Right atrium auricular region (tissue), 2 donors: ENCODE data around the gene OR2Y1. TPM values are rescaled to one million over a fixed set of nuclear protein-coding genes. Genes with fewer than 3 reads are reported as not detected.
"Not testable (repeated sequence)": the region's sequence is repeated elsewhere in the genome, so short reads cannot be mapped to it uniquely, and the experiment has no call there.

Source experiments
- DNase-seq: peaks from one replicate; pipeline ENCODE4 v3.0.0-alpha.2; 2019; ENCODE audit warnings: low spot score
- H3K27ac ChIP-seq, 2 donors: fragments of 200-600 bp; sonication (generic); 1 replicate in 1 of 2; 2 replicates in 1 of 2; pipeline ENCODE4 v1.5.1; 2016 to 2019
- H3K27me3 ChIP-seq, 2 donors: fragments of 200-600 bp; sonication (generic); one replicate each; pipeline versions ENCODE4 v1.5.1 to v1.6.0; 2017 to 2019
- H3K36me3 ChIP-seq: fragments of 200-600 bp; sonication (generic); one replicate; pipeline ENCODE4 v1.5.1; 2016
- H3K4me1 ChIP-seq, 2 donors: fragments of 200-600 bp; sonication (generic); one replicate each; pipeline versions ENCODE4 v1.5.1 to v1.6.0; 2017 to 2019
- H3K4me3 ChIP-seq, 2 donors: fragments of 200-600 bp; sonication (generic); 1 replicate in 1 of 2; 2 replicates in 1 of 2; pipeline ENCODE4 v1.5.1; 2017 to 2019; ENCODE audit warnings: mild to moderate bottlenecking in 1 of 2, moderate library complexity in 1 of 2
- H3K9me3 ChIP-seq, 2 donors: fragments of 200-600 bp; sonication (generic); one replicate each; pipeline ENCODE4 v1.5.1; 2019
- total RNA-seq, 2 donors: library from RNA; depleted of rRNA; stranded (reverse); fragments of >200 nt; gene quantifications; one replicate each; pipeline ENCODE4 v1.1.0, GENCODE V29; 2016
- TF ChIP-seq, protein P1 (sequence below), 2 donors: fragments of 200-600 bp; sonication (generic); IDR thresholded peaks; one replicate each; pipeline ENCODE4 v1.5.1; 2019; ENCODE audit warnings: antibody characterized with exemption in 2 of 2

OR2Y1 gene
- total RNA-seq, 2 donors from 2014 or later, result not detected

DNA sequence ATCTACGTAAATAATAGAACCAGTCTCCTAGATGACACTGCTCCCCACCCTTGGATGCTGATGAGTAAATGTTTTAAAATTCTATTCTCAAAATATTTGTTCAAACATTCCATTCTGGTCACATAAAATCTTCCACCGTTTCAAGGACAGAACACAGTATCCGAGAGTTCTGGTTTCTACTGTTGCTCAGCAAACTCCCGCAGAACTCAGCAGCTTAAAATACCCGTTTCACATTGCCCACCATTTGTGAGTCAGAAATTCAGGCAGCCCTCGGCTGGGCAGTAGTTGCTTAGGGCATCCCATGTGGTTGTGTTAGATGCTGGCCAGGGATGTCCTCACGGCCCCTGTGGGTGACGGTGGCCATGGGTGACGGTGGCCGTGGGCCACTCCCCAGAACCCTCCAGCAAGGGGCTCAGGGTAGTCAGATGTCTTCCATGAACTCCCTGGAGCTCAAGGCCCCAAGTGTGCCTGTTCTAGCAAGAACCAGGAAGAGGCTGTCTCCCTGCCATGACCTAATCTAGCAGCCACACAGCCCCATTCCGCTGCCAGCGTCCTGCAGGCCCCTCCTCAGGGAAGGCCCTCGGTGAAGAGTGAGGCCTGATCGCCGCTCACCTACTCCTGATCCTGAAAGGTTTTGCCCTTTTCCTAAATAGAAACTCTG, 45.4 kb upstream of the OR2Y1 start:
- H3K9me3 ChIP-seq, result no peaks in the 10 kb centered on the region
- H3K27ac ChIP-seq, result peak overlapping the region; percentile 69 to 75
- no peaks in the 10 kb centered on the region for H3K27me3 ChIP-seq
- H3K4me1 ChIP-seq, result peaks cover 0 to 48% of the 10 kb centered on the region in 2 donors
- no peak overlapping the region for H3K4me3 ChIP-seq
- TF ChIP-seq, protein P1, sequence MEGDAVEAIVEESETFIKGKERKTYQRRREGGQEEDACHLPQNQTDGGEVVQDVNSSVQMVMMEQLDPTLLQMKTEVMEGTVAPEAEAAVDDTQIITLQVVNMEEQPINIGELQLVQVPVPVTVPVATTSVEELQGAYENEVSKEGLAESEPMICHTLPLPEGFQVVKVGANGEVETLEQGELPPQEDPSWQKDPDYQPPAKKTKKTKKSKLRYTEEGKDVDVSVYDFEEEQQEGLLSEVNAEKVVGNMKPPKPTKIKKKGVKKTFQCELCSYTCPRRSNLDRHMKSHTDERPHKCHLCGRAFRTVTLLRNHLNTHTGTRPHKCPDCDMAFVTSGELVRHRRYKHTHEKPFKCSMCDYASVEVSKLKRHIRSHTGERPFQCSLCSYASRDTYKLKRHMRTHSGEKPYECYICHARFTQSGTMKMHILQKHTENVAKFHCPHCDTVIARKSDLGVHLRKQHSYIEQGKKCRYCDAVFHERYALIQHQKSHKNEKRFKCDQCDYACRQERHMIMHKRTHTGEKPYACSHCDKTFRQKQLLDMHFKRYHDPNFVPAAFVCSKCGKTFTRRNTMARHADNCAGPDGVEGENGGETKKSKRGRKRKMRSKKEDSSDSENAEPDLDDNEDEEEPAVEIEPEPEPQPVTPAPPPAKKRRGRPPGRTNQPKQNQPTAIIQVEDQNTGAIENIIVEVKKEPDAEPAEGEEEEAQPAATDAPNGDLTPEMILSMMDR (IDR thresholded peaks at IDR 0.05), result no peak
- no peak for DNase-seq
- H3K36me3 ChIP-seq, result peaks cover 10% of the 10 kb centered on the region

DNA sequence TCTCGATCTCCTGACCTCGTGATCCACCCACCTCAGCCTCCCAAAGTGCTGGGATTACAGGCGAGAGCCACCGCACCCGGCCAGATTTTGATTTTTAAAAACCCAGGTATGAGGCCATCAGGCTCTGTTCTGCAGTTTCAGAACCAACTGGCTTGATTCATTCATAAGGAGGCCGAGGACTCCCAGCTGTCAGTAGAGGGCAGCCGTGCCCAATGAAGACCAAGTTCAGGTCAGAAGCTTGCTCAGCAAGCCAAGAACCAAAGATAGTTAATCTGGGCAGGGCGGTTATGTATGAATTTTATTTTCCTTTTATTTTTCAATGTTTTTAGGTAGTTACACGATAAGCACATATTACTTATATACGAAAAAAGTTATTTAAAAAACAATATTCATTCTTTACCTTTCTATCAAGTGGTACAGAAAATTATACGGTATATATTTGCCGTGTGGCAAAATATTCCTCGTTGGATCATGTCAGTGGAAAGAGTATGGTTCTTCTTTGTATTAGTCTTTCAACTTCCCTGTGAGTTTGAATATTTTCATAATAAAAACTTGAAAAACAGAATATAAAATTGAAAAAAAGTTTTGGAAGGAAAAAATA, 44.7 kb upstream of the OR2Y1 start:
- TF ChIP-seq, protein P1 (IDR thresholded peaks at IDR 0.05), result peak; percentile 60 to 79

DNA sequence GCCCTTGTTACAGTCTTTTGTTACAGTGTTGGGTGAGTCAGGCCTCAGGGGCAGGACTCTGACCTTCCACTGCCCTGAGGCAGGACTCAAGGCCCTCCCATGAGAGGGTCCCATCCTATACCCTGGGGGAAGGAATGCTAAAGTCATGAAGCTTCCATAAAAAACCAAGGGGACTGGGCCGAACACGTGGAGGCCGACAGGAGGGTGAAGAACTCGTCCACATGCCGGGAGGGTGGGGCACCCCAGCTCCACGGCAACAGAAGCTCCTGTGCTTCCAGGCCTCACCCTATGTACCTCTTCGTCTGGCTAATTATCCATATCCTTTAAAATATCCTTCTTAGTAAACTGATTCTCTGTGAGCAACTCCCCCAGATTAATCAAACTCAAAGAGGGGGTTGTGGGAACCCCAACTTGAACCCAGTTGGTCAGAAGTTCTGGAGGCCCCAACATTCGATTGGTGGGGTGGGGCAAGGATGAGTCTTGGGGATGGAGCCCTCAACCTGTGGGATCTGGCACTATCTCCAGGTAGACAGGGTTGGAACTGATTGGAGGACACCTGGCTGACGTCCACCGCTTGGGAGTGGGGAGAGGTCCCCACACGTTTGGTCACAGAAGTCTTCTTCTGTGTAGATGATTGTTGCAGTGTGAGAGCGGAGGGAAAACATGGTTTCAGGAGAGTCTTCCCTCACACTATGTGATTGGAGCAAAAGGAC, 43.6 kb upstream of the OR2Y1 start:
- Histone ChIP-seq H3K27me3 (no peaks in the 10 kb centered on the region), H3K4me1 (peaks cover 0 to 42% of the 10 kb centered on the region in 2 donors), H3K27ac (no peak overlapping the region), H3K9me3 (no peaks in the 10 kb centered on the region), H3K4me3 (no peak overlapping the region), H3K36me3 (no peaks in the 10 kb centered on the region)
- DNase-seq, result no peak
- TF ChIP-seq, protein P1 (IDR thresholded peaks at IDR 0.05), result no peak

More for the DNA sequence above, 44.7 kb upstream of the OR2Y1 start:
- peak; percentile 83 for DNase-seq
- no peaks in the 10 kb centered on the region for H3K27me3 ChIP-seq
- peaks cover 0 to 48% of the 10 kb centered on the region in 2 donors for H3K4me1 ChIP-seq
- peaks cover 4% of the 10 kb centered on the region for H3K36me3 ChIP-seq
- H3K4me3 ChIP-seq, result no peak overlapping the region
- peak overlapping the region; percentile 69 to 75 for H3K27ac ChIP-seq
- no peaks in the 10 kb centered on the region for H3K9me3 ChIP-seq

DNA sequence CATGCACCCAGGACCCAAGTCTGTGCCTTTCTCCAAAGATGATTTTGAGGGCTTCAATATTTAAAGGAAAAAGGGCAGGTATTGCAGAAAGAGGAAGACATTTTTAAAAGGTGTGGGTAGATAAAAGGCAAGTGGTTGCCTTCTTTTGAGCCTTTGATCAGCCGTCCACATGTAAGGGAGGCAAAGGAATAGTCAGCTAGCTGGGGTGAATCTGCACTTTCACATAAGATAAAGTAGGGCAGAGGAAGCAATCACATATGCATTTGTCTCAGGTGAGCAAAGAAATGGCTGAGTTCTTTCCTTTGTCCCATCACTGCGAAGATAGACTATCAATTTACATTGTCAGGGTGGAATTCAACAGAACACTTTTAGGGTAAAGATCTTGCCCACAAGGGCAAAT, 42.9 kb upstream of the OR2Y1 start:
- TF ChIP-seq, protein P1 (IDR thresholded peaks at IDR 0.05), result no peak
- Histone ChIP-seq H3K27me3 (no peaks in the 10 kb centered on the region), H3K36me3 (no peaks in the 10 kb centered on the region), H3K9me3 (no peaks in the 10 kb centered on the region), H3K4me3 (no peak overlapping the region), H3K27ac (no peak overlapping the region), H3K4me1 (peaks cover 0 to 35% of the 10 kb centered on the region in 2 donors)
- DNase-seq, result no peak

DNA sequence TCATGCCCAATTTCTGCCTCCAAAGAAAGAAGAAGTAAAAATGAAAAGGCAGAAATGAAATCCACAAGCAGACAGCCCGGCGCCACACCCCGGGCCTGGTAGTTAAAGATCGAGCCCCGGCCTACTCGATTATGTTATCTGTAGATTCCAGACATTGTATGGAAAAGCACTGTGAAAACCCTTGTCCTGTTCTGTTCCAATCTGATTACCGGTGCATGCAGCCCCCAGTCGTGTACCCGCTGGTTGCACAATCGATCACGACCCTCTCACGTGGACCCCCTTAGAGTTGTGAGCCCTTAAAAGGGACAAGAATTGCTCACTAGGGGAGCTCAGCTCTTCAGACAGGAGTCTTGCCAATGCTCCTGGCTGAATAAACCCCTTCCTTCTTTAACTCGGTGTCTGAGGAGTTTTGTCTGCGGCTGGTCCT, 42.1 kb upstream of the OR2Y1 start:
- H3K4me3 ChIP-seq, DNase-seq, H3K27ac ChIP-seq, H3K27me3 ChIP-seq, H3K36me3 ChIP-seq, H3K9me3 ChIP-seq: not testable (repeated sequence)
- H3K4me1 ChIP-seq, result peaks cover 0 to 27% of the 10 kb centered on the region in 2 donors

DNA sequence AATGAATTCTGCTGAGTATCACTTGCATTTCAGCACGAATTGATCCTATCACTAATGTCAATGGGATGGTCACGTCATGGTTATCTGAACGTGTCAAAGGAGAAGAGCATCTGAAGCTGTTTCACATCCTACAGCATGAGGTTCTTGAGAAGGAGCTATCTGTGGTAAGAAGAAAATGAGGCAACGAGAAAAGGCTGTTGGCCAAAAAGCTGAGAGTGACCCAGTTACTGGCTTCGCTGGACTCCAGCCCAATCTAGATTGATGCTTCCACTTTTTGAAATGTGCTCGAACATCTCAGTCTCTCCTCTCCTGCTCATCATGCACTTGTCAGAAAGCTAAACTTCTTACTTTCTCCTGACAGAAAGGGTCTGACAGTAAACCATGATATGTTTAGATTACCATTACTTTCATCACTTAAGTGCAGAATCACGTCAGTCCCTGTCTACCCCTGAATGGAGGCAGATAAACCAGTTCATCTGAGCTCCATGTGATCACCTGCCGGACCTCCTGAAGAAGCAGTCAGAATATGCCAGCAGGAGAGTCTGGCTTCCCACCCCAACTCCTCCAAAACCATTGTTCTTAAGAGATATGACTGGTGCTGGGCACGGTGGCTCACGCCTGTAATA, 40.2 kb upstream of the OR2Y1 start:
- TF ChIP-seq, protein P1 (IDR thresholded peaks at IDR 0.05), result no peak
- H3K27ac ChIP-seq, result no peak overlapping the region
- H3K4me3 ChIP-seq, result no peak overlapping the region
- no peaks in the 10 kb centered on the region for H3K36me3 ChIP-seq
- no peaks in the 10 kb centered on the region for H3K9me3 ChIP-seq
- DNase-seq, result no peak
- H3K27me3 ChIP-seq, result no peaks in the 10 kb centered on the region
- H3K4me1 ChIP-seq, result peaks cover 0 to 9% of the 10 kb centered on the region in 2 donors
